NOMO-1 (cell line): ENCODE measurements around the gene TRMT10A.
A peak's percentile ranks its signal among the peaks of the same experiment; 100 is the strongest.

Experiments used
- DNase-seq, 2 experiments: peaks; one replicate each; lab custom pipeline; 2025; ENCODE audit not compliant: unreplicated experiment in 2 of 2; lab: John Stamatoyannopoulos, UW

The TRMT10A gene, protein sequence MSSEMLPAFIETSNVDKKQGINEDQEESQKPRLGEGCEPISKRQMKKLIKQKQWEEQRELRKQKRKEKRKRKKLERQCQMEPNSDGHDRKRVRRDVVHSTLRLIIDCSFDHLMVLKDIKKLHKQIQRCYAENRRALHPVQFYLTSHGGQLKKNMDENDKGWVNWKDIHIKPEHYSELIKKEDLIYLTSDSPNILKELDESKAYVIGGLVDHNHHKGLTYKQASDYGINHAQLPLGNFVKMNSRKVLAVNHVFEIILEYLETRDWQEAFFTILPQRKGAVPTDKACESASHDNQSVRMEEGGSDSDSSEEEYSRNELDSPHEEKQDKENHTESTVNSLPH

DNA sequence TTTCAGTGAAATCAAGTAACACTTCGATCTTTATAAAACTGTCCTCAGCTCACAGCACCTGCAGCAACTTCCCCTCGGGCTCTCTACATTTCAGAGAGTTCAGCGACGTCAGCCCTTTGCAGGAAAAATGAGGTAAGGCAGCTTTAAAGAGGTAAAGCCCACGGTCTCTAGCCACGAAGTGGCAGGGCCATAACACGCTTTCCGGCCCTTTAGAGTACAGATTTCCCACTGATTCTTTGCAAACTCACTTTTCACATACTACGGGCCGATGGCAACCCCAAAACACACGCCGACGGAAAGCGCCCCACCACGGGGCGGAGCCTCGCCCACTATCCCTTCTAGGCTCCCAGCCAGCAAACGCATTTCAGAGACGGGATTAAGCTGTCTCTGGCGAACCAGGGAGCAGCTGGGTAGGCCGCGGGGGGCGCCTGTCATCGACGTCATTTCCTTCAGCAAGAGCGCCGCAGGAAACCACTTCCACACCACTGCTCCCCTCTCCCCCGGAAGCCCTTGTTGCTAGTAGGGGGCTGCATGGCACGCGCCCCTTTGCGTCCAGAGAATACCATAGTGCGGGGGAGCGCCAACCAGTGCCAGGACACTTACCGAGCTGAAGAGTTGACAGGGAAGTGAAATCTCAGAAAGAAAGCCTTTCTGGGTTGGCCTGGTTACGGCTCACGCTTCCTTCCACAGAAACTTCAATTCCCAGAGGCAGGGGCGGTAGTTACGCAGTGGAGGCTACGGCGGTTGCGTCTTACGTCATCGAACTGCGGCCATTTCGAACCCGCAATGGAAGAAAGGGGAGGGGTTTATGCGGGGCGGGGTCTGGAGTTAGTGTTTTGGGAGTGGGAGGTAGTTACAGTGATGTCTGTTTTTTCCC is at the start of gene TRMT10A:
TRMT10A (minus strand) TSS at position 730 of the 877 bp plus-strand sequence. CDS start 4,701 bp downstream, outside the sequence.
- peak; percentile 94 to 97 for DNase-seq

DNA sequence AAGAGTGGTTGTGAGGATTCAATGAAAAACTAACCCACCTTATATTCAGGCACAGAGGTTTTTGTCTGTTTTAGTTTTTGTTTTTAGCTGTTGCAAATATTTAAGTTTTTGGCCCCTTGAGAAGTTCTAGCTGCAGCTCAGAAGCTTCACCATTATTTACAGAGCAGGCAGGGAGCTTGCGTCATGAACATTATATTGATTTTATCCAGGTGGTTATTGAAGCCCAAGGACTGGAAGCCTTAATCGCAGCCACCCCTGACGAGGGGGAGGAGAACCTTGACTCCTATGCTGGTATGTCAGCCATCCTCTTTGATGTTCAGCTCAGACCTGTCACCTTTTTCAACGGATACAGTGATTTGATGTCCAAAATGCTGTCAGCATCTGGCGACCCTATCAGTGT is 48.9 kb upstream of the TRMT10A start:
- no peak for DNase-seq

DNA sequence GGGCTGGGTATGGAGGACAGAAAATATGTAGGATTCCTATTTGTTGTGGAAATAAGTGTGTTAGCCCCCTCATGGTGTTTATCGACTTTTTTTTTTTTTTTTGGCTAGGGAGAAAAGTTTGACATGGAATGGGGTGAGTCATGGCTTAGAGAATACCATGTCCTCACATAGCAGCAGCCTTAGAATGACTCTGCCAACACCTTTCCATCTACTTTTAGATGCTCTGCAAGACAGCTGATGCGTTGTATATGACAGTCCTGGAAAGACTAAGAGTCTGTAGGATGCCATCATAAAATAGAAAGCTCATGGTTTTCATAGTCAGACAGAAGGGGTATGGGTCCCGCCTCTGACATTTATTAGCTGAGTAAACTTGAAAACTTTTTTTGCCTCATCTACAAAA is 48.4 kb upstream of the TRMT10A start:
- DNase-seq, result no peak

DNA sequence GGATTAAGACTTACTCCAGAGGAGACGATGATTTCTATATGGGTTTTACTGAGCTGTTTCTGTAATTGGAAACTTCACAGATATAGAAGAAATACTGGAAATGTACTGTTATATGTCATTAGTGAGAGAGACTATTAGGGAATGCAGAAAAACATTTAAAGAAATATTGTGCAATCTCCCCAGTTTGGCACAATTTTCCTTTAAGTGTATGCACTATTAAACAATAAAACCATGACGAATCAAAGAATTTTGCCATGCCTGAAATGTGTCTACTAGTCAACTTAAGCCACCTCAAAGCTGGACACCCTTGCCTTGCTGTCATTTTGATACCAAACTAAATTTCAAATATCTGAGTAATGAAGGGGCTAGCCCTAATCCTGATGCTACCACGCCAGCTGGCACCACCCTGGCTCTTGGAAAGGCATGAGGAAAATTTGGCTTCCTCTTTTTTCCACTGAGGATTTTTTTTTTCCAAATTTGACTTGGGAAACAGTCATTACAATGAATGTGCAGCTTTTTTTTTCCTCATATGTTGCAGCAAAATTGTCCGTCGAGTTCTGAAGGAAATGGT is 46.9 kb upstream of the TRMT10A start:
- DNase-seq, result no peak

DNA sequence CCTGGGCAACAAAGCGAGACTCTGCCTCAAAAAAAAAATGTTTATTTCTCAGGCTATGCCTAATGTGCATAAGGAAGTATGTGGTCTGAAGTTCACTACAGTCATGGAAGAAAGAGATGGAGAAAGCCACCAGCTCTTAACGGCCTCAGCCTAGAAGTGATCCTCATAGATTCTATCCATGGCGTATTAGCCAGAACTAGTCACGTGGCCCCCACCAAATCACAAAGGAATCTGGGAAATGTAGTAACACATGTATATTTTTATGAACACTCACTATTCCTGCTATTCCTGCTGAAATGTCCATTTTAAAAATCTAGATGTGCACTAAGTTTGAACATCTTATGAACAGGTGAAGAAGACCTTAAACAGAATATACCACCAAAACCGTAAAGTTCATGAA is 44.6 kb upstream of the TRMT10A start:
- DNase-seq, result no peak

DNA sequence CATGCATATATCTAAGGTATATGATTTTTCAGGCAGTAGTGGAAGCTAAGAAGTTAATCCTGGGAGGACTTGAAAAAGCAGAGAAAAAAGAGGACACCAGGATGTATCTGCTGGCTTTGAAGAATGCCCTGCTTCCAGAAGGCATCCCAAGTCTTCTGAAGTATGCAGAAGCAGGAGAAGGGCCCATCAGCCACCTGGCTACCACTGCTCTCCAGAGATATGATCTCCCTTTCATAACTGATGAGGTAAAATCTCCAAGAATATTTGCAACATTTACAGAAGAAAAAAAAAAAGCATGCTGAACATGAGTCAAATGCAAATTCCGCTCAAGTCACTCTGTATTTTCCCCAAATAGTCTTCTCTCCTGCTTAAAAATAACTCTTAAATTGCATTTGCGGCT is 42.9 kb upstream of the TRMT10A start:
- no peak for DNase-seq

DNA sequence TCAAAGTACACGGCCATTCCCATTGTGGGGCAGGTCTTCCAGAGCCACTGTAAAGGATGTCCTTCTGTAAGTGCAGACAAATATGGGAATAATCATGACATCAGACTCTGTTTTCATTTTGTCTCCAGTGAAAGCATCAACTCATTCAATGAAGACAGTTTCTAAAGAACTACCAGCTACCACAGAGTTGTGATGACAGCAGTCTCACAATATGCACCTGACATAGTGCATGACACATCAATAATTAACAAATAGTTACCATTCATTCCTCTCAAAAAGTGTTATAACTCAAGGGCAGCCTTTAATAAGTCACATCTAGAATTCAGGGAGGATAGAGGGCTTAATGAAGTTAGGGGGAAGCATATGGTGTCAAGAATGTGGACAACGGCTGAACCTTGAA is 31.0 kb upstream of the TRMT10A start:
- no peak for DNase-seq

DNA sequence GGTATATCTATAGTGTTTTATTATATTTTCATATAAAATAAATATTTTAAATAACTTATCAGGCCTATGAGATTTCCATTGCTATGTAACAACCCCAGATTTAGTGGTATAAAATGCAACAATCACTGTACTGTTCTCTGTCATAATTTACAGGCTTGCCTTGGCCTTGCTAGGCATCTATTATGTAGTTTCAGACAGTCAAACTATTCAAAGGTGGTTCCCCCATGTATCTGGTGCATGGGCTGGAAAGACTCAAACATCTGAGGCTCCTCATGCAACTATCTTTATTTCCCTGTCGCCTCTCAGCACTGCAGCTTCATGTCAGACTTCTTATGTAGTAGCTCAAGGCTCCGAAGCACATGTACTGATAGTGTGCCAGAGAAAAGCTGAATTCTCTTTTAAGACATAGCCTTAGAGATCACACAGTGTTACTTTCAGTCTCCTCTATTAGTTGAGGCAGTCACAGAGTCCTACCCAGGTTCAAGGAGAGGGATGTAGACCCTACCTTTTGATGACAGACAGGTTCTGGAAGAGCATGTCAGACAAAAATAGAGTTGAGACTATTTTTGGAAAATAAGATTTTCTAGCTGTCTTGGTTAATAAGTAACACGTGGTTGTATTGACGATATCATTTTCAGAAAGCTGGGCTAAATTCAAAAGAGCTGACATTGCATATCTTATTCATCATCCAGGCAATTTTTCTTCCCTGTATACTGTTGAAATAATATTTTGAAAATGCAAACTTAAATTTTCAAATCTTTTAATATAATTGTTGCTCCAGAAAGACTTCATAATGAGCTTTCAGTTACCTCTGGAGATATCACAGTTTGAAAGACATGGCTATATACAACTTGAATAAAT is 30.2 kb upstream of the TRMT10A start:
- DNase-seq, result no peak

DNA sequence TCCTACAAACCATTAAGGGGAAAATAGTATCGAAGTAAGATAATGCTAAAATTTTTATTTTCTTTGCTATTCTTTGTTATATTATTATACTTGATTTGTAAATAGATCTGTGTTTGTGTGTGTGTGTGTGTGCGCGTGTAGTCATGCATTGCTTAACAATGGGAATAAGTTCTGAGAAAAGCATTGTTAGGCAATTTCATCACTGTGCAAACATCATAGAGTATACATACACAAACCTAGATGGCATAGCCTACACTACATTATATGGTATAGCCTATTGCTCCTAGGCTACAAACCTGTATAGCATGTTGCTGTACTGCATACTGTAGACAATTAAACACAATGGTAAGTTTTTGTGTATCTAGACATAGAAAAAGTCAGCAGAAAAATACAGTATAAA is 27.9 kb upstream of the TRMT10A start:
- no peak for DNase-seq

DNA sequence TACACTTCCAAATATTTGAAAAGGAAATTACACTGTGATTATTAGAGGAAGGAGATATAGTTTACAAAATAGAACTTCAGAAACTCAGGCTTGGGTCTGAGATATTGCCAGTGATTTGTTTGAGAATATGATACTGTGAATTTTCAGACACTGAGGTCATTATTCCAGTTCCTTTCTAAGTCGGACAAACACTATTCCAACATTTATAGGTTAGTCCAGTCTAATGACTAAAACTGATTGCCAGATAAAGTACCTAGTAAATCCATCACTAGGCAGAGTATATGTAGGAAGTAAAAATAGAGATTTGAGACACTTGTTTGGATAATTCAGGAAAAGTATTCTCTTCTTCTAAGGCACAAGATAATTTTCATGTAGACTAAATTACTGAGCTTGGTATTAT is 24.0 kb upstream of the TRMT10A start:
- DNase-seq, result no peak

DNA sequence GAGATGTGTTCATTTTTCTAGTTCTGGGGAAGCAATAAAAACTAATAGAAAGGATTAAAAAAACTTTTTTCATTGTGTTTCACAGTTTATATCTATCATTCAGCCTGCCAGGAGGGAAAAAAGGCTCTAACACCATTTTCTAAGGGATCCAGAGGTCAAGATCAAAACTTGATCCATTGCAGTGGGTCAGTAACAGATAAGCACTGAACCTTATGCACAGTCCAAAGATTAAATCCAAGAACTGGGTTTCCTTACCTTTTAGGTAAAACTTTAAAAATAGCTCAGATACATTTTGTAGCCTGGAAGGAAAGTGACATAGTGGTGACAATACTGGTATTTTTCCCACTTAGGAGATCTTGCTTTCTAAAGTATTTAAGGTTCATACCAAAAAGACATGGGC is 23.5 kb upstream of the TRMT10A start:
- no peak for DNase-seq

DNA sequence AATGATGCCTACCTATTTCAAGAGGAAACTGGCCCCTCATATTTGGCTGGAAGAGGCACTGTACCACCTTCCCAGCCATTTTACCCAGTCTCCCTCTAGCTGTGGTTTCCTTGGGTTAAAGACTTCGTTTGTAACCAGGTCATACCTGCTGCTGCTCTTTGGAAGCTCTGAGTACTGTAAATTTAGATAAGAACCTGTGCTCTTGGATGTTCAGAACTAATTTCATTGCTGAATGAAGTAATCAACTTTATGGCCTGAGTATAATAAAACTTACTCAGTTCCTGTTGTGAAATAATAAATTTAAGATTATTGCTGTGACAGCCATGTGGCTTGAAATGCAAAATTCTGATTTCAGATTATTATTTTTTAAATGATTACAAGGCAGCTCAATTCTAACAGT is 23.0 kb upstream of the TRMT10A start:
- no peak for DNase-seq

DNA sequence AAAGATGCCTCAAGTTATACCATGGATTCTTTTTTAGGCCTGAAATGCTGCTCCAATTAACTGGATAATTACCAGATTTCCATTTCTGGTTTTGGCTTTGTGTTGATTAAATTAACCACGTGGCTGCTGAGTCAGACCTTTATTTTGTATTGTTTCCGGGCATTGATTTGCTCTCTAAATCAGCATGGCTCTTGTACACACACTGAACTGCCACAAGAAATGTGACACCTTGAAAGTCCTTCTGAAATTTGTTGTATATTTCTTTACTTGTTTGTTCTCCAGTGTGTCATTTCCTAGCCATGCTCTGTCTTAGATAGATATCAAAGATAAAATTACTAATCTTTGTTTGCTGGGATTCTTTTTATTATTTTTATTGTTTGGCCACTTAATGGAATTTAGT is 22.5 kb upstream of the TRMT10A start:
- no peak for DNase-seq

DNA sequence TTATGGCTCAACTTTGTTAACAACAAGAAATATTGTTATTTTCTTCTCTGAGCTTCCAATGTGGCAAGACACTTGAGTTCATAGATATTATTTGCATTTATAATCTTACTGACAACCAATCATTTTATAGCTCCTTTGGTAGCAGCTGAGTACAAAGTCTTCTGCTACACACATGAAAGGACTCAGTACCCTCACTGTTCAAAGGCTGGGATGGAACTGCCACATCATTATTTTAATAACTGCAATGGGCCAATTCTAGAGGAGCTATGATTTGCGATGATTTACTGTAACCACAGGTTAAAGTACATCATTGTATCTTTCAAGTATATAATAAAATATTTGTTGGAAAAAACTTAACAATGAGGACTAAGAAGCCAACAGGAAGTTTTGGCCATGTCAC is 21.7 kb upstream of the TRMT10A start:
- no peak for DNase-seq

DNA sequence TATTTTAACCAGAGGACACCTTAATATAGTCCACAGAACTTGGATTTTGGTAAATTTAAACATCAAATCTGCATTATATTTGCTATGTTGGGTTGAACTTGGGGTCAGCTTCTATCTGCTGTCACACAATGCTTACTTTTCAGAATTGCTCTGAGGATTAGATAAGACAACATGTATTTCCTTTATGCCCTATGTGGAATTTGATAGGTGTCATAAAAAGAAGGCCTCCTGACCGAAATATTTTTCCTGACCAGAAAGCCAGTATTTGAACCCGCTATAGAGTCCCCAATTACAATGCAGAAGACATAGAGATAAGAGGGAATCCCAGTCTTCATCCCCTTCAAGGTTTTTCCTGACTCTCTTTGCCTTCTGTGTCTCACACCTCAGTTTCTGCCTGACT is 14.9 kb upstream of the TRMT10A start:
- no peak for DNase-seq

DNA sequence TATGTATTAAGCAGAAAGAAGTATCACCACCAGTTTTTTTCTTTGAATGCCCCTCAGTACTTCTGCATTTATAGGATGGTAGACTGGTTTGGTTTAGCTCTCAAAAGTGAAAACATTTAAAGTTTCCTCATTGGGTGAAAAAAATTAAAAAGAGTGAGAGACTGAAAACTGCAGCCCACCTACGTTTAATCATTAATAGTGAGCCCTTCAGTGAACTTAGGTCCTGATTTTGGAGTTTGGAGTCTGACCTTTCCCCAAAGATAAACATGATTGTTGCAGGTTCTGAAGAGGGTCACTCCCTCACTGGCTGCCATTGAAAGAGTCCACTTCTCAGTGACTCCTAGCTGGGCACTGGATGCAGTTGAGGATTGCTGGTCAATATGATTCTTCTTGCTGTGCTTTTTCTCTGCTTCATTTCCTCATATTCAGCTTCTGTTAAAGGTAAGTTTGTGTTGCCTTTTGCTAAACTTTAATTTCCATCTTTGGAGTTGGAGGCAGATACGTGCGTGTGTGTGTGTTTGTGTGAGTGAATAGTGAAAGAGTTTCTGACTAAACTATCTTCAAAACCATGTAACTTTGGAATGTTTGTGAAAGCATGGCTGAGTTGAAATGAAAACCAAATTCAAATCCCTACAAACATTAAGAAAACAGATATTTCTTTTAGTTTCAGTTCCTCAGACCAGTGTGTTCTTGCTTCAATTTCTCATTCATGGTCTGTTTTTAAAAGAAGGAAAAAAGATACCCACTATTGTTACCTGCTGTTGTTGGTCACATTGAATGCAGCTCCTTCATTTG is 10.9 kb upstream of the TRMT10A start, which contains the start of gene MTTP:
MTTP (plus strand) TSS at position 295 of the 795 bp plus-strand sequence; CDS start at position 381, 86 bp downstream.
- peak in 1 of 2 experiments; percentile 40 for DNase-seq

DNA sequence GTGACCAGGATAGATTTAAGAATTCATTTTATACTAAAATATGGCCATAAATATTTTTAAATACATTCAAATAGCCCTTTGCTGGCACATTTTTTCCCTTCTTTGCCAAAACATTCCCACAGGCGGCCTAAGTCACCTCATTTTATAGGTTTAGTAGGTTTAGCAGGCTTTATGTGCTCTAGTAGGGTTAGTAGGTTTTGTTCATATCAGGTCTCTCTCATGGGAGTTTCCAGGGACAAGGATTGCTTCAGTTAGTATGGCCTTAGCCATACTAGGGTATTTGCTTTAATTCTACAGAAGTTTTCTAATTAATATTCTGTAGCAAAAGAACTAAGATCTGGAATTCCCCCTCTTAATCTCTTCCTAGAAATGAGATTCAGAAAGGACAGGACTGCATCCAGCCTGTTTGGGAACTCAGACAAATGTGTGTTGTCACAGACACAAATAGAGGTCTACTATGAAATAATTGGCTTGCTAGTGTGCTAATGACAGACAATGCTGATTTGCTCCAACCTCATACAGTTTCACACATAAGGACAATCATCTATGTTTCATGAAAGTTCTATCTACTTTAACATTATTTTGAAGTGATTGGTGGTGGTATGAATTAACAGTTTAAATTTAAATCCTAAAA is 10.0 kb upstream of the TRMT10A start:
- DNase-seq, result no peak

DNA sequence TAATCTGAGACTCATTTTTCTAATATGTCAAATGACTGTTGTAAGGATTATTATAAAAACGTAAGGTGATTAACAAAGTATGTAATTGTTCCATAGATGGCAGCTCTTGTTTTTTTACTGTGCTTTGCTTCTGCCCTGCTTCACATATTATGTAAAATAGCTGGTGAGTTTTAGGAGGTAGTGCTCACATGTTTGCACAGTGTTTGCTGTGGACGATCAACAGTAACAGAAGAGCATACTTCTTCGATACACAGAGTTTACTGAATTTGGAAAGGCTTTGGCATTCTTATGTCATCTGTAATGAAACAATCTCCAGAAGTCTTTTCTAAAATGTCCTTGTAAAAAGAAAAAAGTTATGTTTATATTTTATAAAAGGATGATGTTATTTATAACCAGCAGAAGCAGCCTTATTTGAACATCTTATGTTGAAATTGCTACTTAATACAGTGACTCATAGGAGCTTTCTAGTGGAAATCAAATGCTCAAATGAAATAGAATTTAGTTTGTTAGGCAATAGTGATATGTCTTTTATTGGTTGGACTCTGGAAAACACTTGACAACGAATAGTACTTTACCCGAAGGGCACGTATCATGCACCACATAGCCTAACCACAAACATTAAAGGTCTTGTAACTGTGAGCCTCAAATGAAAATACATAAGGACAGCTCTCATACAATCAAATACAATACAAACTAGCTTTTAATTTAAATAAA is 8.8 kb upstream of the TRMT10A start:
- DNase-seq, result no peak

DNA sequence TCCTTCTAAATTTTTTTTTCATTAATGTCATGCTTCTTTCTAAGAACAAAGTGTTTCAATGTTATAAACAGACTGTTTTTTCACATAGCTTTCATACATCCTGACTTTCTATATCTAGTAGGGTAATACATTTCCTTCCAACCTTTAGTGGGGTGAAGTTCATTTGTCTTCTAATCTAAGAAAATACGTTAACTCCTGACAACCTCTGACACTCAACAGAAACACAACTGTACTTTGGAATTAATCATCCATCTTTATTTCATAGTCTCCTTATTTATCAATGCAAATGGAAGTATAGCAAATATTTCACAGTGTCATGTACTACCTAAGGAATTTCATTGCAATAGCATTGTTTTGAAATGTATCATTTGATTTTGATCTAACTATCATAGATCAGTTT is 8.0 kb upstream of the TRMT10A start:
- no peak for DNase-seq
